ENCODE measurements around the gene RALGAPB.

GRCh38 chr20:38612751-38613515 is 140.3 kb downstream of the RALGAPB start:
- TF ChIP-seq ZFX (IDR thresholded peaks at IDR 0.05; ENCODE audit: borderline replicate concordance): no peak
- TF ChIP-seq CTCF (IDR thresholded peaks at IDR 0.05): no peak

Measured in 22Rv1 (cell line).